ENCODE results near the gene CCDC6.

GRCh38 chr10:59907537-59907917 is 1.2 kb upstream of the CCDC6 start:
- TF ChIP-seq CTCF (IDR thresholded peaks at IDR 0.05; ENCODE audit: poor library complexity) (no peak), EZH2phosphoT487 (IDR thresholded peaks at IDR 0.05; ENCODE audit: low read depth, severe bottlenecking, unreplicated experiment) (no peak)
